ENCODE measurements around the gene MIPEP. TPM values are rescaled to one million over a fixed set of nuclear protein-coding genes. Genes with fewer than 3 reads are reported as not detected.

MIPEP gene
- total RNA-seq, 1 experiment from 2014 or later = 25.4 TPM

- Histone ChIP-seq H3K4me1 (ENCODE audit: insufficient read depth, low read length, poor library complexity, severe bottlenecking) (no peaks in the 10 kb centered on the region), H3K36me3 (ENCODE audit: insufficient read depth, low read length, poor library complexity, severe bottlenecking) (no peaks in the 10 kb centered on the region), H3K4me3 (ENCODE audit: low read depth, low read length, poor library complexity, severe bottlenecking) (no peak overlapping the region), H3K27ac (ENCODE audit: low read depth, low read length, poor library complexity, severe bottlenecking) (no peak overlapping the region), H3K9me3 (ENCODE audit: low read depth, low read length, poor library complexity, severe bottlenecking) (no peaks in the 10 kb centered on the region), H3K27me3 (replicated peaks; ENCODE audit: insufficient read depth, low read depth, low read length, poor library complexity) (no peaks in the 10 kb centered on the region)
- intact Hi-C loops (cut with micrococcal nuclease; ENCODE audit: unreplicated experiment) = no loop called here
- POLR2A ChIA-PET (ENCODE audit: low non-redundant PET) = no interaction called here
- CTCF ChIA-PET = no interaction called here
- no peak for DNase-seq (ENCODE audit: low spot score)
- no peak for TF ChIP-seq EZH2 (IDR thresholded peaks at IDR 0.05; ENCODE audit: borderline replicate concordance, low read depth, low read length, poor library complexity, severe bottlenecking)
- no peak for TF ChIP-seq CTCF (conservative IDR thresholded peaks at IDR 0.05; ENCODE audit: low read depth, low read length)
- no TSS peak for BruUV-seq (replicated peaks)
Observed at GRCh38 chr13:23851106-23851505, 38.1 kb downstream of the MIPEP start.

- TF ChIP-seq EZH2 (IDR thresholded peaks at IDR 0.05; ENCODE audit: borderline replicate concordance, low read depth, low read length, poor library complexity, severe bottlenecking) (no peak), CTCF (conservative IDR thresholded peaks at IDR 0.05; ENCODE audit: low read depth, low read length) (no peak)
- ChIA-PET POLR2A (ENCODE audit: low non-redundant PET) (no interaction called here), CTCF (no interaction called here)
- Histone ChIP-seq H3K36me3 (ENCODE audit: insufficient read depth, low read length, poor library complexity, severe bottlenecking) (no peaks in the 10 kb centered on the region), H3K4me1 (ENCODE audit: insufficient read depth, low read length, poor library complexity, severe bottlenecking) (no peaks in the 10 kb centered on the region), H3K27ac (ENCODE audit: low read depth, low read length, poor library complexity, severe bottlenecking) (no peak overlapping the region), H3K4me3 (ENCODE audit: low read depth, low read length, poor library complexity, severe bottlenecking) (no peak overlapping the region), H3K27me3 (replicated peaks; ENCODE audit: insufficient read depth, low read depth, low read length, poor library complexity) (no peaks in the 10 kb centered on the region), H3K9me3 (ENCODE audit: low read depth, low read length, poor library complexity, severe bottlenecking) (no peaks in the 10 kb centered on the region)
- DNase-seq (ENCODE audit: low spot score) = no peak
- BruUV-seq (replicated peaks) = no TSS peak
- intact Hi-C loops (cut with micrococcal nuclease; ENCODE audit: unreplicated experiment) = no loop called here
Observed at GRCh38 chr13:23850134-23850533, 39.1 kb downstream of the MIPEP start.

- Histone ChIP-seq H3K36me3 (ENCODE audit: insufficient read depth, low read length, poor library complexity, severe bottlenecking) (no peaks in the 10 kb centered on the region), H3K4me3 (ENCODE audit: low read depth, low read length, poor library complexity, severe bottlenecking) (no peak overlapping the region), H3K4me1 (ENCODE audit: insufficient read depth, low read length, poor library complexity, severe bottlenecking) (no peaks in the 10 kb centered on the region), H3K9me3 (ENCODE audit: low read depth, low read length, poor library complexity, severe bottlenecking) (no peaks in the 10 kb centered on the region), H3K27ac (ENCODE audit: low read depth, low read length, poor library complexity, severe bottlenecking) (no peak overlapping the region), H3K27me3 (replicated peaks; ENCODE audit: insufficient read depth, low read depth, low read length, poor library complexity) (no peaks in the 10 kb centered on the region)
- no TSS peak for BruUV-seq (replicated peaks)
- intact Hi-C loops (cut with micrococcal nuclease; ENCODE audit: unreplicated experiment) = no loop called here
- POLR2A ChIA-PET (ENCODE audit: low non-redundant PET) = no interaction called here
- DNase-seq (ENCODE audit: low spot score) = no peak
- CTCF ChIA-PET = no interaction called here
- no peak for TF ChIP-seq EZH2 (IDR thresholded peaks at IDR 0.05; ENCODE audit: borderline replicate concordance, low read depth, low read length, poor library complexity, severe bottlenecking)
- TF ChIP-seq CTCF (conservative IDR thresholded peaks at IDR 0.05; ENCODE audit: low read depth, low read length) = no peak
Observed at GRCh38 chr13:23849670-23850069, 39.5 kb downstream of the MIPEP start.
